GM06990 (cell line): ENCODE data around the gene PCBP1.

ENCODE experiments used
- DNase-seq: peaks from one replicate; pipeline ENCODE4 v3.0.0-alpha.2; 2011; ENCODE audit not compliant: insufficient read length; ENCODE audit errors: extremely low read depth
- H3K27me3 ChIP-seq: replicated peaks from 2 replicates; pipeline ENCODE4 v1.6.0; 2011; ENCODE audit warnings: low read length; ENCODE audit not compliant: control insufficient read depth, insufficient read depth
- H3K36me3 ChIP-seq: 2 replicates; pipeline ENCODE4 v1.5.1; 2011; ENCODE audit warnings: low read length; ENCODE audit not compliant: control insufficient read depth, insufficient read depth
- H3K4me3 ChIP-seq: replicated peaks from 2 replicates; pipeline ENCODE4 v1.5.1; 2011; ENCODE audit warnings: low read depth, mild to moderate bottlenecking, control low read depth, low read length
- TF ChIP-seq, protein P1 (sequence below): IDR thresholded peaks from 2 replicates; pipeline ENCODE4 v1.5.1; 2011; ENCODE audit warnings: low read length, control low read depth, mild to moderate bottlenecking, inconsistent platforms; ENCODE audit not compliant: insufficient read depth, poor library complexity, severe bottlenecking

PCBP1 gene

DNA sequence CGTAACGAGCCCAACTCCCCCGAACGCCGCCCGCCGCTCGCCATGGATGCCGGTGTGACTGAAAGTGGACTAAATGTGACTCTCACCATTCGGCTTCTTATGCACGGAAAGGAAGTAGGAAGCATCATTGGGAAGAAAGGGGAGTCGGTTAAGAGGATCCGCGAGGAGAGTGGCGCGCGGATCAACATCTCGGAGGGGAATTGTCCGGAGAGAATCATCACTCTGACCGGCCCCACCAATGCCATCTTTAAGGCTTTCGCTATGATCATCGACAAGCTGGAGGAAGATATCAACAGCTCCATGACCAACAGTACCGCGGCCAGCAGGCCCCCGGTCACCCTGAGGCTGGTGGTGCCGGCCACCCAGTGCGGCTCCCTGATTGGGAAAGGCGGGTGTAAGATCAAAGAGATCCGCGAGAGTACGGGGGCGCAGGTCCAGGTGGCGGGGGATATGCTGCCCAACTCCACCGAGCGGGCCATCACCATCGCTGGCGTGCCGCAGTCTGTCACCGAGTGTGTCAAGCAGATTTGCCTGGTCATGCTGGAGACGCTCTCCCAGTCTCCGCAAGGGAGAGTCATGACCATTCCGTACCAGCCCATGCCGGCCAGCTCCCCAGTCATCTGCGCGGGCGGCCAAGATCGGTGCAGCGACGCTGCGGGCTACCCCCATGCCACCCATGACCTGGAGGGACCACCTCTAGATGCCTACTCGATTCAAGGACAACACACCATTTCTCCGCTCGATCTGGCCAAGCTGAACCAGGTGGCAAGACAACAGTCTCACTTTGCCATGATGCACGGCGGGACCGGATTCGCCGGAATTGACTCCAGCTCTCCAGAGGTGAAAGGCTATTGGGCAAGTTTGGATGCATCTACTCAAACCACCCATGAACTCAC is 673 bp downstream of the PCBP1 start:
- Histone ChIP-seq H3K27me3 (no peaks in the 10 kb centered on the region), H3K36me3 (peaks cover 5% of the 10 kb centered on the region), H3K4me3 (peak overlapping the region; percentile 87)
- DNase-seq: peak; percentile 69
- TF ChIP-seq, protein P1, sequence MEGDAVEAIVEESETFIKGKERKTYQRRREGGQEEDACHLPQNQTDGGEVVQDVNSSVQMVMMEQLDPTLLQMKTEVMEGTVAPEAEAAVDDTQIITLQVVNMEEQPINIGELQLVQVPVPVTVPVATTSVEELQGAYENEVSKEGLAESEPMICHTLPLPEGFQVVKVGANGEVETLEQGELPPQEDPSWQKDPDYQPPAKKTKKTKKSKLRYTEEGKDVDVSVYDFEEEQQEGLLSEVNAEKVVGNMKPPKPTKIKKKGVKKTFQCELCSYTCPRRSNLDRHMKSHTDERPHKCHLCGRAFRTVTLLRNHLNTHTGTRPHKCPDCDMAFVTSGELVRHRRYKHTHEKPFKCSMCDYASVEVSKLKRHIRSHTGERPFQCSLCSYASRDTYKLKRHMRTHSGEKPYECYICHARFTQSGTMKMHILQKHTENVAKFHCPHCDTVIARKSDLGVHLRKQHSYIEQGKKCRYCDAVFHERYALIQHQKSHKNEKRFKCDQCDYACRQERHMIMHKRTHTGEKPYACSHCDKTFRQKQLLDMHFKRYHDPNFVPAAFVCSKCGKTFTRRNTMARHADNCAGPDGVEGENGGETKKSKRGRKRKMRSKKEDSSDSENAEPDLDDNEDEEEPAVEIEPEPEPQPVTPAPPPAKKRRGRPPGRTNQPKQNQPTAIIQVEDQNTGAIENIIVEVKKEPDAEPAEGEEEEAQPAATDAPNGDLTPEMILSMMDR: no peak

DNA sequence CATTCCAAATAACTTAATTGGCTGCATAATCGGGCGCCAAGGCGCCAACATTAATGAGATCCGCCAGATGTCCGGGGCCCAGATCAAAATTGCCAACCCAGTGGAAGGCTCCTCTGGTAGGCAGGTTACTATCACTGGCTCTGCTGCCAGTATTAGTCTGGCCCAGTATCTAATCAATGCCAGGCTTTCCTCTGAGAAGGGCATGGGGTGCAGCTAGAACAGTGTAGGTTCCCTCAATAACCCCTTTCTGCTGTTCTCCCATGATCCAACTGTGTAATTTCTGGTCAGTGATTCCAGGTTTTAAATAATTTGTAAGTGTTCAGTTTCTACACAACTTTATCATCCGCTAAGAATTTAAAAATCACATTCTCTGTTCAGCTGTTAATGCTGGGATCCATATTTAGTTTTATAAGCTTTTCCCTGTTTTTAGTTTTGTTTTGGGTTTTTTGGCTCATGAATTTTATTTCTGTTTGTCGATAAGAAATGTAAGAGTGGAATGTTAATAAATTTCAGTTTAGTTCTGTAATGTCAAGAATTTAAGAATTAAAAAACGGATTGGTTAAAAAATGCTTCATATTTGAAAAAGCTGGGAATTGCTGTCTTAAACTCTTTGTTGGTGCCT is 1.4 kb downstream of the PCBP1 start:
- TF ChIP-seq, protein P1: no peak
- Histone ChIP-seq H3K4me3 (peak overlapping the region; percentile 87), H3K27me3 (no peaks in the 10 kb centered on the region), H3K36me3 (peaks cover 5% of the 10 kb centered on the region)
- DNase-seq: no peak

DNA sequence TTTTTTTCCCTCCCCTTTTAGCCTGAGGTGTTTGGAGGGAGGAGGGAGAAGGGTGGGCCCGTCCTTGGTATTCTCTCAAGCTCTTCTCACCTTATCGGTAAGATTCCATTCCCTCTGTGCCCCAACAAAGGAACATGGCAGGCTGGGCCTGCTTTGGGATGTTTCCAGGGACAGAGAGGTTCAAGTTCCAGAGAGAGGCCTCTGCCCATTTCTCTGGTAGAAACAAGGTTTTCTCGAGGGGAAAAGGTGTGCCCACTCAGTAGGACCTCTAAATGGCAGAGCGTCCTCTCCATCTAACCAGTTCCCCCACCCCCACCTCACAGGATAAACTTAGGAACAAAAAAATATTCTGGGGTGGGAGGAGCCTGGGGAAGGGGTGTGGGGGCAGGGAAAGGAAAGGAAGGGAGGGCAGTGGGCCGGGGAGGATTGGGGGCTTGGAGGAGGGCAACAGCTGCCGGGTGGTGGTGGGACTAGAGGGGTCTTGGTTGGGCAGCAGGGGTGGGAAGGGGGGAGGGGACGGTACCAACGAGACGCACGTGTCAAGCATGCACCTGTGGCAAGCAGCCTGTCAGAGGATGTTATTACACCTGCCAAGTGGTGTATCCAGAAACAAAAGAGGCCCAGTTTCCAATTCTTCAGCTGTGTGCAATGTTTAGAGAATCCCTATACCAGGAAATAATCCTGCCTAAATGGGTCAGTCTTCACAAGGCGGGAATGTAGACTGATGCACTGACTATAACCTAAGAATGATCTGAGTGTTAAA is 2.1 kb downstream of the PCBP1 start:
- peaks cover 5% of the 10 kb centered on the region for H3K36me3 ChIP-seq
- H3K27me3 ChIP-seq: no peaks in the 10 kb centered on the region
- peak overlapping the region; percentile 87 for H3K4me3 ChIP-seq
- peak; percentile 47 for DNase-seq
- TF ChIP-seq, protein P1: no peak

DNA sequence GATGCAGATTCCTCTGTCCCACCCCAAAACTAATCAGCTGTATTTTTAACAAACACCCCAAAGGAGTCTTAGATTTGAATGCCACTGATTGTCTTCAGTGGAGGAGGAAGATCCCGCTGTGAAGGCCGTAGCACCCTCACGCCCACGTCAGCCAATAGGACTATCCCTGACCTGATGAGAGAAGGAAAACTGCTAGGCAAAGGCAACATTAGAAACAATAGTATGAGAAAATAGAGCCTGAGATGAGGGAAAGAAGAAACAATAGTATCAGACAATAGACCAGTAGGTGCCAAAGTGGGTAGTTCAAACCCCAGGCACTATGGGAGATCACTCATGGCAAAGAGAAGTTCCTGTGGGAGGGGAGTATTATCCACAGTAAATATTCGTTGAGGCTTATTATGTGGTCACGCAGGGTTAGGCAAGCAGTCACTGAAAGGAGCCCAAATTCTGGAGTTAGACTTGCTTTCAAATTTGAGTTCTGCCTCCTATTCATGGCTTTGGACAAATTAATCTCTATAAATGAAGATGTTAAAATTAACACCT is 2.8 kb downstream of the PCBP1 start:
- H3K4me3 ChIP-seq: peak overlapping the region; percentile 87
- DNase-seq: no peak
- peaks cover 5% of the 10 kb centered on the region for H3K36me3 ChIP-seq
- no peaks in the 10 kb centered on the region for H3K27me3 ChIP-seq
- TF ChIP-seq, protein P1: no peak

DNA sequence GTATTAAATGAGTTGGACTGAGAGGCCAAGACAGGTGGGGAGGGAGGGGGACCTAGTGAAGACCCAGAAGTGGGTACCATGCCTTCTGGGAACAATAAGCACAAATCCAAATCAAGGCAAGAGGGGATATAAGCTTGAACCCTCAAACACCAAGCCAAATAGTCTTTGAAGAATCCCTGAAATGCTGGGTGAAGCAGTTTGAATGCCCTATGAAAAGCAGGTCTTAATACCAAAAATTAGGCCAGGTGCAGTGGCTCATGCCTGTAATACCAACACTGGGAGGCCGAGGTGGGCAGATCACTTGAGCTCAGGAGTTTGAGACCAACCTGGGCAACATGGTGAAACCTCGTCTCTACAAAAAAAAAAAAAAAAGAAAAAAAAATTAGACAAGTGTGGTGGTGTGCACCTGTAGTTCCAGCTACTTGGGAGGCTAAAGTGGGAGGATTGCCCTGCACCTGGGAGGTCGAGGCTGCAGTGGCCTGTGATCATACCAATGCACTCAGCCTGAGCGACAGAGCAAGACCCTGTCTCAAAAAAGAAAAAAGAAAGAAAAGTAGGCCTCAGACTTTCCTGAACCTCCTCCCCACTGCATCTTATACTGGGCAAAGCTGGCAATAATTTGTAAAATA is 3.5 kb downstream of the PCBP1 start:
- no peak for DNase-seq
- no peak overlapping the region for H3K4me3 ChIP-seq
- TF ChIP-seq, protein P1: no peak
- no peaks in the 10 kb centered on the region for H3K27me3 ChIP-seq
- peaks cover 5% of the 10 kb centered on the region for H3K36me3 ChIP-seq
